Lung (tissue), 12 donors: ENCODE measurements around the gene EIF3D. TPM values are rescaled to one million over a fixed set of nuclear protein-coding genes. Genes with fewer than 3 reads are reported as not detected.

ENCODE experiments used
- ATAC-seq: fragments of 200-7000 bp; cut with Tn5 transposase; one replicate; pipeline ENCODE4 v1.9.1; 2020; ENCODE audit warnings: moderate number of reproducible peaks; ENCODE audit not compliant: insufficient read depth, low FRiP score
- DNase-seq, 3 donors: peaks; one replicate each; pipeline ENCODE4 v3.0.0-alpha.2; 2013 to 2017
- H3K27ac ChIP-seq, 2 donors: one replicate each; pipeline ENCODE4 v1.5.1; 2013; ENCODE audit warnings: mild to moderate bottlenecking in 2 of 2, moderate library complexity in 2 of 2, control low read depth in 1 of 2, inconsistent platforms in 1 of 2, low read depth in 1 of 2, low read length in 1 of 2
- H3K27me3 ChIP-seq, 3 donors: one replicate each; pipeline ENCODE4 v1.5.1; 2013; ENCODE audit warnings: low read length in 2 of 3; ENCODE audit not compliant: control insufficient read depth in 3 of 3, insufficient read depth in 3 of 3
- H3K36me3 ChIP-seq, 4 donors: one replicate each; pipeline ENCODE4 v1.5.1; 2013; ENCODE audit warnings: low read length in 4 of 4, mild to moderate bottlenecking in 1 of 4, moderate library complexity in 1 of 4; ENCODE audit not compliant: control insufficient read depth in 4 of 4, insufficient read depth in 4 of 4
- H3K4me1 ChIP-seq, 5 donors: one replicate each; pipeline ENCODE4 v1.5.1; 2013; ENCODE audit warnings: low read length in 5 of 5, mild to moderate bottlenecking in 2 of 5, moderate library complexity in 1 of 5; ENCODE audit not compliant: control insufficient read depth in 5 of 5, insufficient read depth in 5 of 5
- H3K4me3 ChIP-seq: one replicate; pipeline ENCODE4 v1.5.1; 2013; ENCODE audit warnings: mild to moderate bottlenecking, control low read depth, moderate library complexity
- H3K9ac ChIP-seq, 2 donors: one replicate each; pipeline ENCODE4 v1.5.1; 2013; ENCODE audit warnings: low read length in 2 of 2, control low read depth in 1 of 2; ENCODE audit not compliant: insufficient read depth in 1 of 2
- H3K9me3 ChIP-seq, 4 donors: one replicate each; pipeline ENCODE4 v1.5.1; 2013; ENCODE audit warnings: low read length in 3 of 4, mild to moderate bottlenecking in 1 of 4, moderate library complexity in 1 of 4; ENCODE audit not compliant: control insufficient read depth in 4 of 4, insufficient read depth in 3 of 4
- CTCF ChIP-seq: IDR thresholded peaks from 2 replicates; pipeline ENCODE4 v1.5.1; 2012; ENCODE audit warnings: mild to moderate bottlenecking; ENCODE audit errors: control extremely low read depth, extremely low read depth
- WGBS, 2 donors: extraction: QIAGEN DNeasy Blood & Tissue Kit; methylation state at CpG; one replicate each; pipeline ENCODE4 v1.1.7; 2013; 5-methylcytosine and 5-hydroxymethylcytosine counted together
- polyA plus RNA-seq, 2 donors: library from polyadenylated mRNA; stranded (reverse); fragments of 200-250 nt; gene quantifications; one replicate each; pipeline ENCODE4 v1.2.1, GENCODE V29; 2013
- total RNA-seq, 2 donors: library from RNA; depleted of rRNA in 1 of 2; stranded (reverse); fragments of >200 nt in 1 of 2; gene quantifications; one replicate each; pipeline ENCODE4 v1.2.1, GENCODE V29; 2014 to 2021
- donor health status: control.
- donor health status: control.
- donor health status: Bipolar disorder and iron deficiency.
- donor health status: healthy.
- donor health status: DM: yes; HTN: yes; CAD: no.

EIF3D gene
- total and polyA plus RNA-seq, 4 donors = 123 to 221 (median 174) TPM

GRCh38 chr22:36493690-36494110 is 35.3 kb downstream of the EIF3D start:
- TF ChIP-seq CTCF = no peak

GRCh38 chr22:36492109-36492508 is 36.9 kb downstream of the EIF3D start:
- H3K9me3 ChIP-seq = no peaks in the 10 kb centered on the region
- no peak overlapping the region for H3K4me3 ChIP-seq
- no peaks in the 10 kb centered on the region for H3K4me1 ChIP-seq
- no peak overlapping the region for H3K27ac ChIP-seq
- WGBS, 2 donors = 80 to 85% methylated on average over 5 of the region's 5 CpGs
- ATAC-seq = no peak
- no peak overlapping the region for H3K9ac ChIP-seq
- no peak for TF ChIP-seq CTCF
- no peak for DNase-seq
- H3K36me3 ChIP-seq = peaks cover 0 to 31% (median 15%) of the 10 kb centered on the region in 4 donors
- no peaks in the 10 kb centered on the region for H3K27me3 ChIP-seq

More at GRCh38 chr22:36493690-36494110, 35.3 kb downstream of the EIF3D start:
- WGBS, 2 donors = 28 to 61% methylated on average over 16 of the region's 16 CpGs
- DNase-seq (peak in 2 of 3 donors; percentile 21 to 24), ATAC-seq (peak; percentile 68)
- H3K27me3 ChIP-seq = no peaks in the 10 kb centered on the region
- no peak overlapping the region for H3K4me3 ChIP-seq
- H3K27ac ChIP-seq = no peak overlapping the region
- no peak overlapping the region for H3K9ac ChIP-seq
- H3K4me1 ChIP-seq = no peaks in the 10 kb centered on the region
- no peaks in the 10 kb centered on the region for H3K9me3 ChIP-seq
- peaks cover 0 to 31% (median 17%) of the 10 kb centered on the region in 4 donors for H3K36me3 ChIP-seq

- Histone ChIP-seq H3K9me3 (no peaks in the 10 kb centered on the region), H3K9ac (no peak overlapping the region), H3K36me3 (peaks cover 0 to 31% (median 12%) of the 10 kb centered on the region in 4 donors), H3K27ac (no peak overlapping the region), H3K4me1 (no peaks in the 10 kb centered on the region), H3K27me3 (no peaks in the 10 kb centered on the region), H3K4me3 (no peak overlapping the region)
- no peak for TF ChIP-seq CTCF
- ATAC-seq = no peak
- DNase-seq = no peak
- WGBS, 2 donors = 94 to 97% methylated on average over 7 of the region's 7 CpGs
Observed at GRCh38 chr22:36491155-36491554, 37.8 kb downstream of the EIF3D start.
